GM19043 (cell line): ENCODE results near the gene PTPN18.
"Not testable (repeated sequence)": the region's sequence is repeated elsewhere in the genome, so short reads cannot be mapped to it uniquely, and the experiment has no call there.

Experiments used
- ATAC-seq: cut with Tn5 transposase; IDR thresholded peaks from one replicate; pipeline ENCODE4 v1.9.1; 2021; ENCODE audit warnings: low read depth; ENCODE audit not compliant: unreplicated experiment

PTPN18 gene

DNA sequence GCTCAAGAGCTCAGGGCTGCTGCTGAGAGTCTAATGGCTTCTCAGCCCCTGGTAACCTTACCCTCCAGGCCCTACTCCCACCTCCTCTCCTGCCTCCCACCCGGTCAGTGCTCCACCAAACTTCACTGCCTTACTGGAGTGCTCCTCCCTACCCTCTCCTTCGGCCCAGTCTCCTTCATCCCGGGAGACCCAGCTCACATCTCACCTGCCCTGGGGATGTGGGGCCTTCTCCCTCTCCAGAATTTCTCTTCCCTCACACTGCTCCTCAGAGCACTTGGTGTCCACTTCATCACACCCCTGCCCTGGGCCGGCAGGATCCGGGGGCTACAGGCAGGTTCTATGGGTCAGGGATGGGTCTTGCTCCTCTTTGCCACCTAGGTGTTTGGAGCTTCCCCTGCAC lies 21.6 kb downstream of the PTPN18 start:
- no peak for ATAC-seq

DNA sequence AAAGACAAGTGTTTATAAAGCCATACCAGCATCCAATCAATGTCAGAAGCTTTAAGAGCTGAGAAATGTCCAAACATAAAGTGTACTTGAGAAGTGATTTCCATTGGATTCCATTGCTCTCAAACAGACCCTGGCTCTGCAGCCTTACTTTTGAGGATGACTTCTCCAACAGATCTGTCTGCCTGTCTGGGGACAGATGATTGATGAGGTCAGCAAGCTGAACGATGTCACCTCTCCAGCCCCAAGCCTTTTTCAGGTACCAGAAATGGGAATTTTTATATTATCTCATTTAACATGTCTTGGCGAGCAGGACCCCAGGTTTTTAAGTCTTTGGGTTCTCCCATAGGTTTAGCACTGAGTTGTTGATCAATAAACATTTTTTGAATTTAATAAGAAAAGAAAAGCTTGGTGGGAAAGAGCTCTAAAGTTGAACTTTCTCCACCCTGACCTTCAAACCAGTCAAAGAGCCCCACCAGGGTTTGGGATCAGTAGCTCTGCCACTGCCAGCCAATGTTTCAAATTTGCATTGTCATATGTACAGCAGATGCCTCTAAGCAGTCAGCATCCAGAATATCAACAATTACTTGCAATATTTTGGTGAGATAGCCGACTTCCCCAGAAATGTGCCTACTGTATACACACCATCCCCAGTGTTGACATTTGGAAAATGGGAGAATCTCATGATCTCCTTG lies 22.5 kb downstream of the PTPN18 start:
- no peak for ATAC-seq

DNA sequence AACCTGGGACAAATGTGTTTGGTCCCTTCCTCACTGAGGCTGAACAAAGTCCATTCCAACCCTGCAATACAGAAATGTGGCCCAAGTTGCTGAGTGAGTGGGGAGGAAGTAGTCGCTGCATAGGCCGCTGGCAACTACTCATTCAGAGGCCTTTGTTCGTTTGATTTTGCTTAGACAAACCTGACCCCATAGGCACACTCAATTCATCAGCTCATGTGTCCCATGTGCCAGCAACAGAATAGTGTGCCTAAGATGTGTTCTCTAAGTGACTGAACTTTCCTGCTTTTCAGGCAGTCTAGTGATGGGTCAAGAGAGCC lies 23.0 kb downstream of the PTPN18 start:
- no peak for ATAC-seq

GRCh38 chr2:130380096-130380934 lies 24.5 kb downstream of the PTPN18 start:
- ATAC-seq, result no peak

DNA sequence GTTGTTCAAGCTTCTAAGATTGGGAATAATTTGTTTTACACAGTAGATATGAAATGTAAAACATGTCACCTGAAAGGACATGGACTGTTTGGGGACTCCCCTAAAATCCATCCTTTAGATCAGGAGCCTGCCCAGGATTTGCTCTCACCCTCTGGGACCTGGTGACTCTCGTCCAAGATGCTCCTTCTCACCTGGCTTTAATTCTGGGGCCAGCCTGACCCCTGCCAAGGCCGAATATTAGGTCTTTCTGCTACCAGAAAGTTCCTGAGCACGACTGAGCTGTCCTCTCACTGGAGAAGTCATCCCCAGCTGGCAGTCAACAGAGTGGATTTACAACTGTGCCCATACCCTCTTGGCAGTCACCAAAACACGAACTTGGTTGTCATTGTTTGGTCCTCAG lies 25.3 kb downstream of the PTPN18 start:
- ATAC-seq, result no peak

- ATAC-seq, result no peak
These were observed 25.8 kb downstream of the PTPN18 start for GRCh38 chr2:130381619-130382018.

- ATAC-seq, result no peak
These were observed 26.6 kb downstream of the PTPN18 start for GRCh38 chr2:130382313-130382917.

DNA sequence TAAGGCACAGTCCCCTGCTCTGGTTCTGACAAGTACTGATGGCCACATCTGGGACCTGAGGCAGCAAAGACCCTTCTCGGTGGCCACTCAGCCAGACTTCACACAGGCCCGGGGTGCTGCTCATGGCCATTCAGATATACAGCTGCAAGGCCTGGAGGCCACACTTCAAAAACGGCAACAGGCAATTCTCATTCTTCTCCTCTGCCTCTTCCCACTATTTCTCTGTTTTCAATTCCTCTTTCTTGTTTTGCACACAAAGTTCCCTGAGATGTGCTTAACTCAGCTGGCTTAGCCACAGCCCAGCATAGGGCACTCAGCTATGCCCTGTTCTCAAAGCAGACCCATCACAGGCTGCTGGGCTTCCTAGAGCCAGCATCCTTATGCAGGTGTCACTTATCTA lies 29.9 kb downstream of the PTPN18 start:
- peak; percentile 45 for ATAC-seq

GRCh38 chr2:130387071-130387400 lies 31.2 kb downstream of the PTPN18 start:
- no peak for ATAC-seq

DNA sequence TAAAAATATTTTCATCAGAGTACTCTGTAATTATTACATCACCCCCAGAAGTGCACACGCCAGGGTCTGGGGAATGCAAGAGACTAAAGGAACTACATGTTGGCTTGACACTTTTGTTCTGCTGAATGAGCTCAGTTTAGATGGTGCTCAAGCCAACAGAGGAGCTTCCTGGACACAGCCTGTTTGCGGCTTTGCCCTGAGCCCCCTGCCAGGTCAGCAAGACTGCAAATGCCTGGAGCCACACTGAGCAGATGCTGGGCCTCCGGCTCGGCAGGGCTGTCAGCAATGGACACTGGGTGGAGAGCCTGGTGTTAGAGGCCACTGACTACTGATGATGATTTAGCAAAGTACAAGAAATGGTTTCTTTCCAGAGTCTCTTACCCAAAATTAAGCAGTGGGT lies 31.9 kb downstream of the PTPN18 start:
- no peak for ATAC-seq

GRCh38 chr2:130388221-130388907 lies 32.5 kb downstream of the PTPN18 start:
- no peak for ATAC-seq

DNA sequence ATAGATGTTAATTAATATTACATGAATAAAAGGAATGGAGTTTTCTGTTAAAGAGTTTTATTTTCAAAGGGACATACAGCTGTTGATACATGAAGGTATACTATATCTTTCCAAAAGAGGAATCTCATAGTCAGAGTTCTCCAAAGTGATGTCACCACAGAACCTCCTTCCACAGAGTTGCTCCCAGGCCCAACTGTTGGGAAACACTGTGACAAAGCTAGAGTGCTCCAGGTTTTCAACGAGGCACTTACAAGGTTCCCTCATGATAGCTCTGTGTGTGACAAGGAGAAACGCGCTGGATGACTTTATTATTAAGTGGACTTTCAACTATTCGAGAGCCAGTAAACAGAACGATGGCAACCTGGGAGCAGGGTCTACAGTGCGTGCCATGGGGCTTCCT lies 33.5 kb downstream of the PTPN18 start:
- no peak for ATAC-seq

GRCh38 chr2:130389783-130390182 lies 33.9 kb downstream of the PTPN18 start:
- ATAC-seq, result no peak

DNA sequence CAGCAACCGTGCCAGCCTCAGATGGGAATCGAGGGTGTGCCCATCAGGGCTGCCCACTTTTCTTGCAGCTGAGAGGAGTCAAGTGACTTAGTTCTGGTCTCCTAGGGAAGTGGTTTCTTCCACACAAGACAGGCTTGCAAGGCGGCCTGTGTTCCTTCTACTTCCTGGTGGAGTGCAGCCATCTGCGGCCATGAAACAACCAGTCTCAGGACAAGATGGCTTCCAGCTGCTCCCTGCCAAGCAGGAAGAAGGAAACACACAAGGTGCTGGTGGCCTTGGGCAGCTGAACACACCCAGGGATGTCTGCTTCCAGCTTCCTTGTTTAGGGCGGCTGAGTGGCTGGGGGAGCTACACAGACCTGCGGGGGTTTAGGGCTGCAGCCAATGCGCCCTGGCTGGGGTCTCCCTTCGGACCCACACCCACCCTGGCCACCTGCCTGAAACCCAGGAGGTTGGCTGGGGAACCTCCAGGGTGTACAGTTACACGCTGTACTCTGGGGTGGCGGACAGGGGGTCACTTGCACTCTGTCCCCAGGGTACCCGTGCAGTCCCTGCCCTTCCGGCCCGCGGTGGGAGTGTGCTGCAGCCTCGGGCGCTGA lies 34.7 kb downstream of the PTPN18 start:
- no peak for ATAC-seq

GRCh38 chr2:130391058-130391871 lies 35.4 kb downstream of the PTPN18 start:
- peak; percentile 76 for ATAC-seq

DNA sequence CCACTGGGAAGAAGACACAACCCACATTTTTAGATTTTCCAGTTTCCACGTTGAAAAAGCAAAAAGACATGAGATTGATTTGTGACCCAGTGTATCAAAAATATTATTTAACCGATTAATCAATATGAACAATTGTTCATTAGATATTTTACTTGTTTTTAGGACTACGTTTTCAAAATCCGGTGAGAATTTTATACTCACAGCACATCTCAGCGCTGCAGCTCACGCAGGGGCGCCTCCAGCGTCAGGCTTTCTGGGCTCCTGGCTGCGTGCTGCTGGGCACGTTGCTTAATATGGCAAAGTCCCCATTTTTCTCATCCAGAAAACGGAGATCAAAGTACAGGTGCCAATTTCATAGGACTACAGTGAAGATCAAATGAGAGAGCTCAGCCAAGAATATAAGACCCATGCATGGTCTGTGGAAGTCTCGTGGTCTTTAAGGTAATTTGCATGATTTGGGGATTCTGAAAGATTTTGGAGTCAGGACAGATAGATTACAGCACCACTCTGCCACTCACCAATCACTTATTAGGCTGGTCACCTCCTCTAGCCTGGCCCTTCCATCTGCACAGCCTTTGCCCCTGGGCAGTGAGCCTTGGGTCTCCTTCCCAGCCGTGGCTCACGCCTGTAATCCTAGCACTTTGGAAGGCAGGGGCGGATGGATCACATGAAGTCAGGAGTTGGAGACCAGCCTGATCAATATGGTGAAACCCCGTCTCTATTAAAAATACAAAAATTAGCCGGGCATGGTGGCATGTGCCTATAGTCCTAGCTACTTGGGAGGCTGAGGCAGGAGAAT lies 36.2 kb downstream of the PTPN18 start:
- no peak for ATAC-seq

GRCh38 chr2:130393318-130393910 lies 37.6 kb downstream of the PTPN18 start:
- ATAC-seq, result no peak

- ATAC-seq, result not testable (repeated sequence)
These were observed 50.4 kb downstream of the PTPN18 start for GRCh38 chr2:130406280-130406679.

GRCh38 chr2:130416693-130417092 lies 60.8 kb downstream of the PTPN18 start:
- not testable (repeated sequence) for ATAC-seq
